Spinal cord (tissue), 10 donors: Measurements from ENCODE around the gene COPS7B. TPM values are rescaled to one million over a fixed set of nuclear protein-coding genes. Genes with fewer than 3 reads are reported as not detected.

Experiments used
- DNase-seq, 6 donors: peaks; one replicate each; pipeline versions ENCODE4 v3.0.0 to v3.0.0-alpha.2; 2013 to 2015; ENCODE audit warnings: low spot score in 6 of 6, low read depth in 4 of 6
- H3K27ac ChIP-seq: one replicate; pipeline ENCODE4 v1.5.1; 2013; ENCODE audit warnings: low read depth, low read length, control low read depth
- H3K27me3 ChIP-seq: one replicate; pipeline ENCODE4 v1.6.1; 2013; ENCODE audit warnings: low read length; ENCODE audit not compliant: control insufficient read depth, insufficient read depth
- H3K36me3 ChIP-seq: one replicate; pipeline ENCODE4 v1.6.1; 2013; ENCODE audit warnings: low read length; ENCODE audit not compliant: control insufficient read depth, insufficient read depth
- H3K4me1 ChIP-seq: one replicate; pipeline ENCODE4 v1.6.1; 2013; ENCODE audit warnings: low read length; ENCODE audit not compliant: control insufficient read depth, insufficient read depth
- H3K4me3 ChIP-seq: one replicate; pipeline ENCODE4 v1.5.1; 2013; ENCODE audit warnings: low read depth, low read length, control low read depth
- H3K9me3 ChIP-seq: one replicate; pipeline ENCODE4 v1.6.1; 2013; ENCODE audit warnings: low read length; ENCODE audit not compliant: control insufficient read depth, insufficient read depth
- WGBS: methylation state at CpG from one replicate; pipeline ENCODE4 v1.1.5; 2013; ENCODE audit warnings: missing lambda C conversion rate; ENCODE audit not compliant: insufficient coverage; 5-methylcytosine and 5-hydroxymethylcytosine counted together
- polyA plus RNA-seq, 2 donors: library from polyadenylated mRNA; unstranded; fragments of 120-200 nt; gene quantifications; one replicate each; pipeline ENCODE4 v1.2.1, GENCODE V29; 2013; ENCODE audit not compliant: insufficient read length in 2 of 2
- small RNA-seq: library from RNA; depleted of rRNA; stranded (forward); fragments of <200 nt; gene quantifications from one replicate; pipeline ENCODE3, GENCODE V24; 2014; ENCODE audit warnings: low replicate concordance
- total RNA-seq, 2 donors: library from RNA; depleted of rRNA in 1 of 2; stranded (reverse); fragments of 120-200 nt in 1 of 2; fragments of >200 nt in 1 of 2; gene quantifications; one replicate each; pipeline versions ENCODE4 v1.2.3 to v1.2.4, GENCODE V29; 2013 to 2014
- donor health status: healthy.

COPS7B gene
- total and polyA plus RNA-seq, 4 donors, result 26.1 to 63.4 (median 46.2) TPM

DNA sequence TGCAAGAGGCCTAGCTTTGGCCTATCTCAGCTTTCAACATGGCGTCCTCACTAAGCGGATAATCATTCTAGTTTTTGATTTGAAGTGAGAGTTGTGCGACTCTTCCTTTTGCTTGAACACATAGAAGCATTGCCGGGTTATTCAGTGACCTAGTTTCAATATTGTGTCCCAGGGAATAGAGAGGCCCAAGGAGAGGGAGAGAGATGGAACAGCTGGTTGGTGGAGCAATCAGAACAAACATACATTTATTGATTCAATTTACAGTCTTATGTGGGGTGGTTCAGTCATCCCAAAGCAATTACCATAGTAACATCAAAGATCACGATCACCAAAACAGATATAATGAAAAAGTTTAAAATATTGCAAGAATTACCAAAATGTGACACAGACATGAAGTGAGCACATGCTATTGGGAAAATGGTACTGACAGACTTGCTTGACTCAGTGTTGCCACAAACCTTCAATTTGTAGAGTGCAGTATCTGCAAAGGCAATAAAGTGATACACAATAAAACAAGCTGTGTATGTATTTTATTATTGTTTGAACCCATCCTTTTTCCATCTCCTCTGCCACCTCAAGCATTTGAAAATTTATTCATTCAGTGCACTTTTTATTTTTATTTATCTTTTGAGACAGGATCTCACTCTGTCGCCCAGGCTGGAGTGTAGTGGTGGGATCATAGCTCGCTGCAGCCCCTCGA lies 30.2 kb downstream of the COPS7B start:
- H3K4me3 ChIP-seq, result no peak overlapping the region
- H3K27ac ChIP-seq, result no peak overlapping the region
- no peaks in the 10 kb centered on the region for H3K4me1 ChIP-seq
- DNase-seq, result no peak
- 100% methylated on average over 2 of the region's 8 CpGs for WGBS
- no peaks in the 10 kb centered on the region for H3K9me3 ChIP-seq
- no peaks in the 10 kb centered on the region for H3K27me3 ChIP-seq
- peaks cover 4% of the 10 kb centered on the region for H3K36me3 ChIP-seq

DNA sequence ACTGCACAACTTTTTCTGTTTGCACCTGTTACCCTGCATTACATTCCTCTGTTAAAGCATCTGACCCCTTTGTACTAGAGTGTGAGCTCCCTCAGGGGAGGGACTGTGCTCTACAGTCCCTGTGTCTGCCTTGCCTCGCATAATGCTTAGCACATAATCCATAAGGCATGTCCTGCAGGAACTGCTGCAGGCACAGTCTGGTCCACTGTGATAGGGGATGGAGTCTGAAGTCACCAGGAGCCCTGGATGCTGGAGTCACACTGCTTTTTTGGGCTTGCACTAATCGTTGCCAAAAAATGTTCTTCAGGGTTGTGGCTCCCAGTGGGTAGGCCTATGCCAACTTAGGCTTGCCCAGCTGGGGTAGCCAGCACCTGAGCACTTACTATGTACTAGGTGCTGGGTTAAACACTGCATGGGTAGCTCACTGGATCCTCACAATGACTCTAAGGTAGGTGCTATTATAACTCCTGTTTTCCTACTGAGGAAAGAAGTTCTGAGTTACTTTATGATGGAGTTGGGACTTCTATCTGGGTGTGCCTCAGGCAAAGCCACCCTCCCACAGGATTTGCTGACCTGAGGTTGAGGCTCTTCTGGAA lies 33.3 kb downstream of the COPS7B start:
- no peak overlapping the region for H3K4me3 ChIP-seq
- no peak for DNase-seq
- 94% methylated on average over 2 of the region's 2 CpGs for WGBS
- no peaks in the 10 kb centered on the region for H3K4me1 ChIP-seq
- no peaks in the 10 kb centered on the region for H3K36me3 ChIP-seq
- no peak overlapping the region for H3K27ac ChIP-seq
- H3K9me3 ChIP-seq, result peaks cover 3% of the 10 kb centered on the region
- no peaks in the 10 kb centered on the region for H3K27me3 ChIP-seq

DNA sequence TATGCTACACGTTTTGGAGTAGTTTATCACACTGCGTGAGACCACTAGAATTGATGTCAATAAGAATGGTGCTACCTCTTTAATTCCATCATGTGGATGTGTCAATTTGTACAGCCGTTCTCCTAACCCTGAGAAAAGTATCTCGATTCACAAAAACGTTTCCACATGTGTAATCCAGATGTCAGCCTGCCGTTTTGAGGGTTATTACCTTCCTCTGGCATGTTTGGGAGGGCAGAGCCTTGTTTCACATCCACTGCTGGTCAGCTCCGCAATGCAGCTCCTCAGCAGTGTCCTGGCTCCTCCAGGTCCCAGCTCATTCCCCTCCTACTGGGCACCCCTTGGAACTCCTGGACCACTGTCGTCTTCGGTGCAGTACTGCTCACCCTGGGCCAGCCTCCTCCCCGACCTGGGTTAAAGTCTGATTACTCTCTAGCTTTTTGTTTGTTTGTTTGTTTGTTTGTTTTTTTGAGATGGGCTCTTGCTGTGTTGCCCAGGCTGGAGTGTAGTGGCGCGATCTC lies 34.6 kb downstream of the COPS7B start:
- Histone ChIP-seq H3K4me3 (no peak overlapping the region), H3K27me3 (no peaks in the 10 kb centered on the region), H3K36me3 (no peaks in the 10 kb centered on the region), H3K27ac (no peak overlapping the region), H3K4me1 (no peaks in the 10 kb centered on the region), H3K9me3 (peaks cover 3% of the 10 kb centered on the region)
- DNase-seq, result no peak
- 76% methylated on average over 10 of the region's 12 CpGs for WGBS

DNA sequence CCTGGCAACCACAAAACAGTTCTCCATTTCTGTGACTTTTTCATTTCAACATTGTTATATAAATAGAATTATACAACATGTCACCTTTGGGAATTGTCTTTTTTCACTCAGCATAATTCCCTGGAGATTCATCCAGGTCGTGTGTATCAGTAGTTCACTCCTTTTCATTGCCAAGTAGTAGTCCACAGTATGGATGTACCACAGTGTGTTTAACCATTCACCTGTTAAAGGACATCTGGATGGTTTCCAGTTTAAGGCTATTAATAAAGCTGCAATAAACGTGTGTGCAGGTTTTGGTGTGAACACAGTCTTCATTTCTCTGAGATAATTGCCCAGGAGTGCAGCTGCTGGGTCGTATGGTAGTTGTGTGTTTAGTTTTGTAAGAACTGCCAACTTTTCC lies 35.7 kb downstream of the COPS7B start:
- Histone ChIP-seq H3K4me3 (no peak overlapping the region), H3K27ac (no peak overlapping the region), H3K27me3 (no peaks in the 10 kb centered on the region), H3K36me3 (no peaks in the 10 kb centered on the region), H3K9me3 (peaks cover 3% of the 10 kb centered on the region), H3K4me1 (no peaks in the 10 kb centered on the region)
- DNase-seq, result no peak
- no CpG with 5 or more reads among the region's 3 CpGs for WGBS

DNA sequence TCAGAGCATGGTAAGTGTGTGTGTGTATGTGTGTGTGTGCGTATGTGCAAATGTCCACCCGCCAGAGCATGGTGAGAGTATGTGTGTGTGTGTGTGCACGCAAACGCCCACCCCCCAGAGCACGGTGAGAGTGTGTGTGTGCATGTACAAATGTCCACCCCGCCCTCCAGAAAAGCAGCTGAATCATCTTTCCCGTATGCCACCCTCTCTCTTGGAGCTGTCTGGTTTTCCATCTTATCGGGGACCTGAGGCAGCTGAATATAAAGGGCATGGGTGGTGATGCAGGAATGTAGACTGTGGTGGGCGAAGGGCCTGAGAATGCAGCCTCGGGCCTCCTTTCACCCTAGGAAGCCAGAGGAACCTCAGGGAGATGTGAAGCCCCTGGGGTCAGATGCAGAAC lies 66.9 kb downstream of the COPS7B start:
- Histone ChIP-seq H3K4me1 (no peaks in the 10 kb centered on the region), H3K36me3 (no peaks in the 10 kb centered on the region), H3K4me3 (no peak overlapping the region), H3K27ac (no peak overlapping the region), H3K9me3 (no peaks in the 10 kb centered on the region), H3K27me3 (no peaks in the 10 kb centered on the region)
- no peak for DNase-seq
- WGBS, result 83% methylated on average over 2 of the region's 10 CpGs

DNA sequence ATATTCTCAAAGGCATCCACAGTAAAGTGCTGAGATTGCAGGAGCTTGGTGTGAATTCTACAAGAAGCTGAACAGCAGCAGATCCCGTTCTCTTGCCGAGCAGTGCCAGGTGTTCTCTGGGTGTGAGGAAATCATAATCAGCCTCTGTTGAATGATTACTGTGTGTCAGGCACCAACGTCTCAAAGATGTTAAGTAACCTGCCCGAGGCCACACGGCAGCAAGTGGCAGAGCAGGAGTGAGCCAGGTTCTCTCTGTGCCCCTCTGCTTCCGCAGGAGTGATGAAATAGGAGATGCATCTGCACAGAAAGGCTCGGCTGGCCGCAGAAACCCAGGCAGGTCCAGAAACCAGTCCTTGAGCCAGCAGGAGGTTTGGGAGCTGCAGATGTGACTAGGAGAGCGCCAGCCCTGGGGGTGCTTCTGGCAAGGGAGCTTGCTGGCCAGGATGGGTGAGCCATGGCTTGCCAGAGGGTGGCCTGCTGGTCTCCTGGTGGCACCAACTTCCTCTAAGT lies 68.4 kb downstream of the COPS7B start:
- WGBS, result 81% methylated on average over 9 of the region's 9 CpGs
- Histone ChIP-seq H3K27ac (no peak overlapping the region), H3K27me3 (no peaks in the 10 kb centered on the region), H3K4me3 (no peak overlapping the region), H3K4me1 (no peaks in the 10 kb centered on the region), H3K36me3 (no peaks in the 10 kb centered on the region), H3K9me3 (no peaks in the 10 kb centered on the region)
- no peak for DNase-seq

DNA sequence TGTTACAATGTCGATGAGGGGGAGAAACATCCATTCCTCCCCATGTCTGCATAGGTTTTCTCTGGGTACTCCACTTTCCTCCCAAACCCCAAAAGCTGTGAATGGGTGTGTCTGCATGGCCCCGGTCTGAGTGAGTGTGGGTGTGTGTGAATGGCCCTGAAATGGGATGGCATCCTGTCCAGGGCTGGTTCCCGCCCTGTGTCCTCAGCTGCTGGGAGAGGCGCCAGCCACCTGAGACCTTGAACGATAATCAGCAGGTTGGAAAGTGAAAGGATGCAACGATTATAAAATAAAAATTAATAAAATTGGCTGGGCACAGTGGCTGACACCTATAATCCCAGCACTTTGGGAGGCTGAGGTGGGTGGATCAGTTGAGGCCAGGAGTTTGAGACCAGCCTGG lies 70.7 kb downstream of the COPS7B start:
- no peaks in the 10 kb centered on the region for H3K27me3 ChIP-seq
- H3K4me3 ChIP-seq, result no peak overlapping the region
- no peaks in the 10 kb centered on the region for H3K9me3 ChIP-seq
- H3K4me1 ChIP-seq, result no peaks in the 10 kb centered on the region
- 89% methylated on average over 5 of the region's 6 CpGs for WGBS
- H3K27ac ChIP-seq, result no peak overlapping the region
- DNase-seq, result no peak
- H3K36me3 ChIP-seq, result no peaks in the 10 kb centered on the region

Small RNAs within 50 kb of the gene (small RNA-seq; reads per million reads assigned to genes)
- gene AC073476.4, result not detected

Other genes starting within 250 kb of the COPS7B start
- gene TEX44, start 193.6 kb upstream of the COPS7B start, total RNA-seq, result not detected
- not detected for gene TEX44, start 193.6 kb upstream of the COPS7B start, polyA plus RNA-seq
- gene PTMA, start 77.9 kb upstream of the COPS7B start, total RNA-seq, result 1,000 to 10,000 TPM in 1 of 2 donors, 100 to 1,000 TPM in 1; 469 to 1,226 TPM
- 1,000 to 10,000 TPM in 1 of 2 donors, 100 to 1,000 TPM in 1; 960 to 1,072 TPM for gene PTMA, start 77.9 kb upstream of the COPS7B start, polyA plus RNA-seq
- gene PDE6D, start 5.2 kb upstream of the COPS7B start, total RNA-seq, result 10 to 100 TPM; 40.4 to 52.5 TPM
- 10 to 100 TPM; 82.4 to 88.1 TPM for gene PDE6D, start 5.2 kb upstream of the COPS7B start, polyA plus RNA-seq
- gene NPPC, start 140.0 kb downstream of the COPS7B start, total RNA-seq, result 10 to 100 TPM; 16.6 to 17.9 TPM
- gene NPPC, start 140.0 kb downstream of the COPS7B start, polyA plus RNA-seq, result 10 to 100 TPM; 26.6 to 33.2 TPM
- 10 to 100 TPM; 29.8 to 32.3 TPM for gene DIS3L2, start 175.3 kb downstream of the COPS7B start, total RNA-seq
- gene DIS3L2, start 175.3 kb downstream of the COPS7B start, polyA plus RNA-seq, result 10 to 100 TPM; 34.0 to 37.2 TPM